ENCODE measurements around the gene HPCAL1. TPM values are rescaled to one million over a fixed set of nuclear protein-coding genes. Genes with fewer than 3 reads are reported as not detected.

Gene HPCAL1
- total and polyA plus RNA-seq, 2 donors (not counting 3 experiments of a cell fraction or from before 2014, with no cell fraction given), result 56.5 to 77.4 TPM

DNA sequence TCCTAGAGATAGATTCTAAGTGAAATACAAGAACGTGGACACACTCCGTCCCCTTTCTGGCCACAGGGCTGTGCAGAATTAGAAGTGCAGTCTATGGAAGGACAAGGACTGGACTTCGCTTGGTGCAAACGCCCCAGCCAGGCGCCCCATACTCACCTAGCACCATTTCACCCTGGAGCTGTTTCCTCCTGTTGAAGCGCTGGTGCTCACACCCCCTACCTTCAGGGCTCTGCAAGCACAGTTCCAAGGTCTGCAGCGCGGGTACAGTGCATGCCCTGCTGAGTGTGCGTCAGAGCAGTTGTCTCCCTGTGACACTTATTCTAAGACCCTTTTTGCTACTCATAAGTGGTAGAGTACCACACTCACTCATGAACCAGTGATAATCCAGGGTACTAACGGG is 3.0 kb downstream of the HPCAL1 start:
- BruUV-seq (replicated peaks), result no TSS peak

More for the DNA sequence above, 3.0 kb downstream of the HPCAL1 start:
- ChIA-PET POLR2A (no interaction called here), CTCF (interaction anchor here (0.9 to 8.4 kb wide), 11 partner anchors 9 to 181 kb away, joined by 3 to 142 read pairs (median 14); no protein-coding TSS in a partner anchor)
- dilution Hi-C loops (cut with MboI; ENCODE audit: extremely low pct_ligation_motif_present, low sequenced_read_pairs), result no loop called here
- no peaks in the 10 kb centered on the region for H3K9me3 ChIP-seq (replicated peaks; ENCODE audit: control insufficient read depth, insufficient read depth, low read length)
- H3K4me3 ChIP-seq (replicated peaks in 1 of 3; ENCODE audit: insufficient read depth in 1 of 3, low read depth in 1 of 3, low read length in 3 of 3), result no peak overlapping the region
- intact Hi-C loops (cut with micrococcal nuclease), result loop anchor here (1.0 kb wide), 3 partner anchors 11 to 104 kb away; no protein-coding TSS in a partner anchor
- peaks cover 12% of the 10 kb centered on the region for H3K4me1 ChIP-seq (ENCODE audit: control insufficient read depth, extremely low read depth, insufficient read depth, low read length)
- H2AFZ ChIP-seq (ENCODE audit: low read depth, low read length), result no peak overlapping the region
- TF ChIP-seq, protein P1, sequence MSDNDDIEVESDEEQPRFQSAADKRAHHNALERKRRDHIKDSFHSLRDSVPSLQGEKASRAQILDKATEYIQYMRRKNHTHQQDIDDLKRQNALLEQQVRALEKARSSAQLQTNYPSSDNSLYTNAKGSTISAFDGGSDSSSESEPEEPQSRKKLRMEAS (IDR thresholded peaks at IDR 0.05; ENCODE audit: insufficient read depth, insufficient read length), result no peak
- TF ChIP-seq JUN (IDR thresholded peaks at IDR 0.05; ENCODE audit: borderline replicate concordance, insufficient read depth, insufficient read length, low read depth) (no peak), POLR2AphosphoS5 (IDR thresholded peaks at IDR 0.05; ENCODE audit: insufficient read depth, low read depth, low read length) (no peak), GATA2 (IDR thresholded peaks at IDR 0.05; ENCODE audit: insufficient read depth, insufficient read length, low read depth, low read length) (no peak), FOS (IDR thresholded peaks at IDR 0.05; ENCODE audit: borderline replicate concordance, insufficient read depth, low read length) (no peak), EZH2 (IDR thresholded peaks at IDR 0.05; ENCODE audit: borderline replicate concordance, low read depth, low read length, severe bottlenecking) (no peak), MYC (IDR thresholded peaks at IDR 0.05; ENCODE audit: low read depth, low read length) (no peak), POLR2A (IDR thresholded peaks at IDR 0.05; ENCODE audit: low read depth, low read length) (no peak)
- TF ChIP-seq, protein P2, sequence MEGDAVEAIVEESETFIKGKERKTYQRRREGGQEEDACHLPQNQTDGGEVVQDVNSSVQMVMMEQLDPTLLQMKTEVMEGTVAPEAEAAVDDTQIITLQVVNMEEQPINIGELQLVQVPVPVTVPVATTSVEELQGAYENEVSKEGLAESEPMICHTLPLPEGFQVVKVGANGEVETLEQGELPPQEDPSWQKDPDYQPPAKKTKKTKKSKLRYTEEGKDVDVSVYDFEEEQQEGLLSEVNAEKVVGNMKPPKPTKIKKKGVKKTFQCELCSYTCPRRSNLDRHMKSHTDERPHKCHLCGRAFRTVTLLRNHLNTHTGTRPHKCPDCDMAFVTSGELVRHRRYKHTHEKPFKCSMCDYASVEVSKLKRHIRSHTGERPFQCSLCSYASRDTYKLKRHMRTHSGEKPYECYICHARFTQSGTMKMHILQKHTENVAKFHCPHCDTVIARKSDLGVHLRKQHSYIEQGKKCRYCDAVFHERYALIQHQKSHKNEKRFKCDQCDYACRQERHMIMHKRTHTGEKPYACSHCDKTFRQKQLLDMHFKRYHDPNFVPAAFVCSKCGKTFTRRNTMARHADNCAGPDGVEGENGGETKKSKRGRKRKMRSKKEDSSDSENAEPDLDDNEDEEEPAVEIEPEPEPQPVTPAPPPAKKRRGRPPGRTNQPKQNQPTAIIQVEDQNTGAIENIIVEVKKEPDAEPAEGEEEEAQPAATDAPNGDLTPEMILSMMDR (IDR thresholded peaks at IDR 0.05; ENCODE audit: extremely low read depth in 1 of 2, insufficient read depth in 1 of 2, low read depth in 1 of 2, low read length in 2 of 2), result no peak
- H3K27me3 ChIP-seq (ENCODE audit: control insufficient read depth in 2 of 2, insufficient read depth in 2 of 2, low read length in 2 of 2), result no peaks in the 10 kb centered on the region
- H4K20me1 ChIP-seq (replicated peaks; ENCODE audit: control insufficient read depth, extremely low read depth, insufficient read depth, low read length), result no peaks in the 10 kb centered on the region
- no peak overlapping the region for H3K4me2 ChIP-seq (ENCODE audit: insufficient read depth, low read length)
- DNase-seq (ENCODE audit: low read depth, low spot score), result no peak
- H3K27ac ChIP-seq (ENCODE audit: insufficient read depth, low read depth, low read length), result no peak overlapping the region
- H3K9me1 ChIP-seq (replicated peaks; ENCODE audit: control insufficient read depth, extremely low read depth, insufficient read depth, low read length), result no peaks in the 10 kb centered on the region
- no peak for FAIRE-seq
- no peak overlapping the region for H3K9ac ChIP-seq (replicated peaks; ENCODE audit: extremely low read depth, insufficient read depth, low read length)
- no peaks in the 10 kb centered on the region for H3K36me3 ChIP-seq (ENCODE audit: control insufficient read depth in 2 of 2, extremely low read depth in 1 of 2, insufficient read depth in 2 of 2, low read length in 2 of 2)
- H3K79me2 ChIP-seq (ENCODE audit: control insufficient read depth, insufficient read depth, low read length), result peaks cover 71% of the 10 kb centered on the region

Measured in endothelial cell of umbilical vein (primary cell).